Astrocyte (in vitro differentiated cells and primary cell): ENCODE results near the gene CELF5.

Source experiments
- EZH2 ChIP-seq: IDR thresholded peaks from 2 replicates; pipeline ENCODE4 v1.6.1; 2012; ENCODE audit warnings: mild to moderate bottlenecking, low read length, inconsistent platforms; ENCODE audit not compliant: insufficient read depth
- TF ChIP-seq, protein P1 (sequence below): IDR thresholded peaks from 2 replicates; pipeline ENCODE4 v1.5.1; 2011; ENCODE audit warnings: low read depth, mild to moderate bottlenecking, inconsistent platforms, low read length, moderate library complexity; ENCODE audit not compliant: insufficient read depth

DNA sequence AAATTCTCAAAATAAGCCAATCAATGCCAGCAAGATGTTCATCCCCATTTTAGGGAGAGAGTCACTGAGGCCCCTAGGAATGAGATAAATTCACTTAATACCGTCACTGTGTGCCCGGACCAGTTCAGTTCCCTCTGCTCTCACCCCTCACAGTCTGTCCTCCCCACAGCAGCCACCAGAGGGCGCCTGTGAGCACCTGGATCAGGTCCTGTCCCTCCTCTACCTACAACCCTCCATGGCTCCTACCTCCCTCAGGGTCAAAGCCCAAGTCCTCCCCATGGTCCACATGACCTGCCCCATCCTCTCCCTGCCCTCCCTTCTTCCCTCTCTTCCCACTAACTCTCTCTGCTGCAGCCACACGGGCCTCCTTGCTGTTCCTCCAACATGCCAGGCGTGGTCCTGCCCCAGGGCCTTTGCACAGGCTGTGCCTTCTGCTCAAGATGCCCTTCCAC, 100.0 kb downstream of the CELF5 start:
- TF ChIP-seq, protein P1, sequence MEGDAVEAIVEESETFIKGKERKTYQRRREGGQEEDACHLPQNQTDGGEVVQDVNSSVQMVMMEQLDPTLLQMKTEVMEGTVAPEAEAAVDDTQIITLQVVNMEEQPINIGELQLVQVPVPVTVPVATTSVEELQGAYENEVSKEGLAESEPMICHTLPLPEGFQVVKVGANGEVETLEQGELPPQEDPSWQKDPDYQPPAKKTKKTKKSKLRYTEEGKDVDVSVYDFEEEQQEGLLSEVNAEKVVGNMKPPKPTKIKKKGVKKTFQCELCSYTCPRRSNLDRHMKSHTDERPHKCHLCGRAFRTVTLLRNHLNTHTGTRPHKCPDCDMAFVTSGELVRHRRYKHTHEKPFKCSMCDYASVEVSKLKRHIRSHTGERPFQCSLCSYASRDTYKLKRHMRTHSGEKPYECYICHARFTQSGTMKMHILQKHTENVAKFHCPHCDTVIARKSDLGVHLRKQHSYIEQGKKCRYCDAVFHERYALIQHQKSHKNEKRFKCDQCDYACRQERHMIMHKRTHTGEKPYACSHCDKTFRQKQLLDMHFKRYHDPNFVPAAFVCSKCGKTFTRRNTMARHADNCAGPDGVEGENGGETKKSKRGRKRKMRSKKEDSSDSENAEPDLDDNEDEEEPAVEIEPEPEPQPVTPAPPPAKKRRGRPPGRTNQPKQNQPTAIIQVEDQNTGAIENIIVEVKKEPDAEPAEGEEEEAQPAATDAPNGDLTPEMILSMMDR: peak; percentile 66
- no peak for TF ChIP-seq EZH2
